ENCODE measurements around the gene TRNAU1AP. TPM values are rescaled to one million over a fixed set of nuclear protein-coding genes. Genes with fewer than 3 reads are reported as not detected.
"Not testable (repeated sequence)": the region's sequence is repeated elsewhere in the genome, so short reads cannot be mapped to it uniquely, and the experiment has no call there.

The TRNAU1AP gene
- total and polyA plus RNA-seq, 10 donors = 14.0 to 26.6 (median 24.0) TPM

DNA sequence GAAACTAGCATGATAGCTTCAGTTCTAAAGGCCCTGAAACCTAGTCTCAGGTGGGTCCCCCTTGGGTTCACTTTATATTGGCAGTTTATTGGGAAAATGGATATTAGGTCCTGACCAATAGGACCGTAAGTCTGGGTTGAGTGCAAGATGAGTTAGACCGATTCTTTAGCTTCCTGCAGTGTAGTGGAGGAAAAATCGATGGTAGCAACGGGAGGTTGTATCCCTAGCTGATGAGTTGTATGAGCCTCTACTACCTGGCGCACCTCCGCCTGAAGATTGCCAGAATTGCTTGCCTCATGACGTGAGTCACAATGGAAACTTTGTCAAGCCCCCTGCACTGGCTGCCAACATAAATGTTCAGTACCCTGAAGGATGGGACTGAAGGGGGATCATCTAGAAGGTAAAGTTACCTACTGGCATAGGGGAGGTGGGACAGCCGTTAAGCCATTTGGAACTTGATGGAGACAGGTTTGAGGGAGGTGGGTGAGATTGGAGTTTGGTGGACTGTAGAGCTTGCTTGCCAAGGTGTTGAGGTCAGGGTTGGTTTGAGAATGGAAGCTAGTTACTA, 43.1 kb upstream of the TRNAU1AP start:
- DNase-seq = no peak
- WGBS, 5 donors = 42 to 64% (median 51%) methylated on average over 8 of the region's 8 CpGs
- Histone ChIP-seq H3K27me3 (replicated peaks in 1 of 7) (no peaks in the 10 kb centered on the region), H3K36me3 (peaks cover 0 to 77% (median 70%) of the 10 kb centered on the region in 6 donors), H3K4me3 (peak overlapping the region in 6 of 8 donors; percentile 6 to 96 (median 50)), H3K9me3 (no peaks in the 10 kb centered on the region), H3K27ac (peak overlapping the region; percentile 32 to 95 (median 68)), H3K4me1 (peaks cover 47 to 89% (median 78%) of the 10 kb centered on the region in 6 donors)
- intact Hi-C loops (cut with DNase I; ENCODE audit: low total_unique reads) = loop anchor here (5.0 to 10.0 kb wide), 2 partner anchors 73 to 365 kb away; no protein-coding TSS in a partner anchor
- TF ChIP-seq CTCF (IDR thresholded peaks at IDR 0.05 in 8 of 11, conservative IDR thresholded peaks at IDR 0.05 in 3 of 11) (no peak), POLR2AphosphoS5 (IDR thresholded peaks at IDR 0.05) (peak in 1 of 3 donors; percentile 69)

- Histone ChIP-seq H3K27me3 (replicated peaks in 1 of 7) (no peaks in the 10 kb centered on the region), H3K4me3 (peak overlapping the region in 7 of 8 donors; percentile 0 to 96 (median 12)), H3K27ac (peak overlapping the region in 6 of 8 donors; percentile 39 to 95 (median 92)), H3K36me3 (peaks cover 0 to 83% (median 75%) of the 10 kb centered on the region in 6 donors), H3K9me3 (no peaks in the 10 kb centered on the region), H3K4me1 (peaks cover 44 to 89% (median 72%) of the 10 kb centered on the region in 6 donors)
- TF ChIP-seq POLR2A (IDR thresholded peaks at IDR 0.05) (no peak), POLR2AphosphoS5 (IDR thresholded peaks at IDR 0.05) (peak in 2 of 3 donors; percentile 20 to 59)
- WGBS, 5 donors = 39 to 65% (median 57%) methylated on average over 8 of the region's 8 CpGs
- no peak for DNase-seq
- intact Hi-C loops (cut with DNase I; ENCODE audit: low total_unique reads) = loop anchor here (10.0 kb wide), 1 partner anchor 364 kb away; no protein-coding TSS in a partner anchor
Measured at GRCh38 chr1:28510273-28510969, 42.5 kb upstream of the TRNAU1AP start.

DNA sequence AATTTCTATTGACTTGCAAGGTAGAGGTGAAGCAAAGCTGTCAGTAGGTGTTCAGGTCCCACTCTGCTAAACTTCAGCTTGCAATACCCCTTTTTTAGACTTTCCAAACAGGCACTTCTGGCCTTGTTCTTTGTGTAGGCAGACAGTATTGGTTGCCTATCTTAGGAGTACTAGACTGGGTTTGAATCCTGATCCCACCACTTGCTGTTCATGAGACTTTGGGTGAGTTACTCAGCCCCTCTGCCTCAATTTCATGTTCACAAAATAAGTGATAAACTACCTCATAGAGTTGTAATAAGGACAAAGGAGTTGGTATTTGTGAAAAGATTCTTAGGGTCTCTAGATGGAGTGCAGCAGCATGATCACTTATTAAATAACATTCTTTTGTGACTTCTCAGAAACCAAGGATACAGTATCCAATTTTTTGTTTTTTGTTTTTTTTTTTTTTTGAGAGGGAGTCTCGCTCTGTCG, 41.9 kb upstream of the TRNAU1AP start:
- DNase-seq = no peak
- TF ChIP-seq CTCF (IDR thresholded peaks at IDR 0.05 in 8 of 11, conservative IDR thresholded peaks at IDR 0.05 in 3 of 11) (no peak), POLR2AphosphoS5 (IDR thresholded peaks at IDR 0.05) (no peak)
- Histone ChIP-seq H3K4me3 (peak overlapping the region in 5 of 8 donors; percentile 0 to 96 (median 12)), H3K36me3 (peaks cover 0 to 85% (median 76%) of the 10 kb centered on the region in 6 donors), H3K27ac (peak overlapping the region in 5 of 8 donors; percentile 2 to 95 (median 92)), H3K4me1 (peaks cover 44 to 92% (median 70%) of the 10 kb centered on the region in 6 donors), H3K27me3 (replicated peaks in 1 of 7) (no peaks in the 10 kb centered on the region), H3K9me3 (no peaks in the 10 kb centered on the region)
- intact Hi-C loops (cut with DNase I; ENCODE audit: low total_unique reads) = loop anchor here (10.0 kb wide), 1 partner anchor 364 kb away; no protein-coding TSS in a partner anchor
- 67 to 86% (median 81%) methylated on average over 2 of the region's 2 CpGs for WGBS, 5 donors

- no peak for DNase-seq
- peak overlapping the region in 4 of 8 donors; percentile 18 to 95 (median 73) for H3K27ac ChIP-seq
- H3K9me3 ChIP-seq = no peaks in the 10 kb centered on the region
- H3K4me3 ChIP-seq = peak overlapping the region in 1 of 8 donors; percentile 33
- H3K36me3 ChIP-seq = peaks cover 0 to 84% (median 76%) of the 10 kb centered on the region in 6 donors
- TF ChIP-seq POLR2AphosphoS5 (IDR thresholded peaks at IDR 0.05) (peak in 1 of 3 donors; percentile 52), POLR2A (IDR thresholded peaks at IDR 0.05) (no peak), CTCF (IDR thresholded peaks at IDR 0.05 in 8 of 11, conservative IDR thresholded peaks at IDR 0.05 in 3 of 11) (no peak)
- no peaks in the 10 kb centered on the region for H3K27me3 ChIP-seq (replicated peaks in 1 of 7)
- peaks cover 44 to 91% (median 68%) of the 10 kb centered on the region in 6 donors for H3K4me1 ChIP-seq
- intact Hi-C loops (cut with DNase I; ENCODE audit: low total_unique reads) = loop anchor here (10.0 kb wide), 1 partner anchor 363 kb away; no protein-coding TSS in a partner anchor
- 71 to 86% (median 78%) methylated on average over 7 of the region's 7 CpGs for WGBS, 5 donors
Measured at GRCh38 chr1:28512058-28512611, 40.8 kb upstream of the TRNAU1AP start.

DNA sequence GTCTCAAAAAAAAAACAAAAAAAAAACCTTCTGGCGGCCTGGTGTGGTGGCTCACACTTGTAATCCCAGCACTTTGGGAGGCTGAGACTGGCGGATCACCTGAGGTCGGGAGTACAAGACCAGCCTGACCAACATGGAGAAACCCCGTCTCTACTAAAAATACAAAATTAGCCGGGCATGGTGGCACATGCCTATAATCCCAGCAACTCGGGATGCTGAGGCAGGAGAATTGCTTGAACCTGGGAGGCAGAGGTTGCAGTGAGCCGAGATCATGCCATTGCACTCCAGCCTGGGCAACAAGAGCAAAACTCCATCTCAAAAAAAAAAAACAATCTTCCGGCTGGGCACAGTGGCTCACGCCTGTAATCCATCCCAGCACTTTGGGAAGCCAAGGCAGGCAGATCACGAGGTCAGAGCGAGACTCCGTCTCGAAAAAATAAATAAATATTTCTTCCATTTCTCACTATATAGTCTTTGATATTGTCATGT, 38.4 kb upstream of the TRNAU1AP start:
- 84 to 93% (median 87%) methylated on average over 13 of the region's 13 CpGs for WGBS, 5 donors
- not testable (repeated sequence) for H3K4me3 ChIP-seq; H3K27ac ChIP-seq; DNase-seq; H3K9me3 ChIP-seq; H3K27me3 ChIP-seq (replicated peaks in 1 of 7)
- intact Hi-C loops (cut with DNase I; ENCODE audit: low total_unique reads) = loop anchor here (10.0 kb wide), 1 partner anchor 360 kb away; no protein-coding TSS in a partner anchor
- Histone ChIP-seq H3K36me3 (peaks cover 0 to 61% (median 56%) of the 10 kb centered on the region in 6 donors), H3K4me1 (peaks cover 34 to 88% (median 64%) of the 10 kb centered on the region in 6 donors)
